ENCODE data around the gene FGF22. TPM values are rescaled to one million over a fixed set of nuclear protein-coding genes. Genes with fewer than 3 reads are reported as not detected.
A peak's percentile ranks its signal among the peaks of the same experiment; 100 is the strongest.
"Not testable (repeated sequence)": the region's sequence is repeated elsewhere in the genome, so short reads cannot be mapped to it uniquely, and the experiment has no call there.

FGF22 gene
- total and polyA plus RNA-seq, 5 donors, result 0.15 to 0.34 (median 0.20) TPM; not detected in 1

DNA sequence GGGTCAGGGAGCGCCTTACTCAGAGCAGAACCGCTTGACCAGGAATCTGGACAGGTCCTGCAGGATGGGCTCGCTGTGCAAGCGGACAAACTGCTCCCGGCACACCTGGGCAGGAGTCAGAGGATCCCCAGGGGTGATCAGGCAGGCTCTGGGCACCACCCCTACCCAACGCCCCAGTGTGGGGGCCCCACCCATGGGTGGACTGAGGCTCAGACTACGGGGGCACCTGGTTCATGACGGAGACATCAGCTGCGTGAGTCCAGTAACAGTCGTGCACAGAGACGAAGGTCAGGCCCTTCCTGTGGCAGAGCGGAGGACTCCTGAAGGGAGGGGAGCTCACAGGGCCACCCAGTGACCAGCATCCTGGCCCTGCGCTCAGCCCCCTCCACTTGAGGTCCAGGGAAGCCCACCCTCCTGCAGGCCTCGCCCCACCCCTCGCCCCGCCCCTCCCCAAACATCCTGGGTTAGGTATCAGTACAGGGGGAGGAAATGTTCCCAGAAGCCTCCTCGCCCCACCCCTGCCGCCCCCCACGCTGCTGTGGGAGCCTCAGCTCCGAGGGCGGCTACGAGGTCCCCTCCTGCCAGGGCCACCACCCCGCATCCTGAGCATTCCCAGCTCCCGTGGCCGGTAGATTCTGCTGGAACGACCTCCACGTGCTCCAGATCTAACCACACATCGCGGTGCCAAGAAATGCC lies 22.0 kb upstream of the FGF22 start:
- H3K4me3 ChIP-seq (ENCODE audit: low read length), result no peak overlapping the region
- H3K9me3 ChIP-seq (ENCODE audit: control insufficient read depth, low read length), result no peaks in the 10 kb centered on the region
- H3K27ac ChIP-seq (ENCODE audit: low read length), result no peak overlapping the region
- H3K4me1 ChIP-seq (ENCODE audit: control insufficient read depth, insufficient read depth, low read length), result no peaks in the 10 kb centered on the region
- no peak for ATAC-seq
- 88% methylated on average over 29 of the region's 29 CpGs for WGBS
- no peaks in the 10 kb centered on the region for H3K27me3 ChIP-seq (ENCODE audit: control insufficient read depth, insufficient read depth)
- no peak for DNase-seq
- intact Hi-C loops (cut with DNase I), result no loop called here

DNA sequence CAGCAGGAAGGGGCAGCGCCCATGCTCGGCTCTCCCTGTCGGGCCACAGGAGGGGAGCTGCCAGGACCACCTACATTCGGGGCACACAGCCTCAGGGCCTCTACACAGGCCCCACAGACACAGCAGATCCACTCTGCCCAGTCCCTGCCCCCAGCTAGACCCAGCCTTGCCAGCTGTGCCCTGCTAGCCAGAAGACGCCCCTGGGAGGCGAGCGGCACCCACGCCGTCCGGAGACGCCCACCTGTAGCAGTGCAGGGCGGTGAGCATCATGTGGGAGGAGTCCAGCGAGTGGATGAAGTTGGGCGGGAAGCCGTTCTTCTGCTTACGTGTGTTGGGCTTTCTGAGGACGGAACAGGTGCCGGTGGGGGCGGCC lies 21.4 kb upstream of the FGF22 start:
- WGBS, result 90% methylated on average over 19 of the region's 19 CpGs
- H3K4me3 ChIP-seq (ENCODE audit: low read length), result no peak overlapping the region
- ATAC-seq, result no peak
- intact Hi-C loops (cut with DNase I), result no loop called here
- no peaks in the 10 kb centered on the region for H3K27me3 ChIP-seq (ENCODE audit: control insufficient read depth, insufficient read depth)
- H3K4me1 ChIP-seq (ENCODE audit: control insufficient read depth, insufficient read depth, low read length), result no peaks in the 10 kb centered on the region
- peak in 1 of 3 donors; percentile 31 for DNase-seq
- no peaks in the 10 kb centered on the region for H3K9me3 ChIP-seq (ENCODE audit: control insufficient read depth, low read length)
- no peak overlapping the region for H3K27ac ChIP-seq (ENCODE audit: low read length)

DNA sequence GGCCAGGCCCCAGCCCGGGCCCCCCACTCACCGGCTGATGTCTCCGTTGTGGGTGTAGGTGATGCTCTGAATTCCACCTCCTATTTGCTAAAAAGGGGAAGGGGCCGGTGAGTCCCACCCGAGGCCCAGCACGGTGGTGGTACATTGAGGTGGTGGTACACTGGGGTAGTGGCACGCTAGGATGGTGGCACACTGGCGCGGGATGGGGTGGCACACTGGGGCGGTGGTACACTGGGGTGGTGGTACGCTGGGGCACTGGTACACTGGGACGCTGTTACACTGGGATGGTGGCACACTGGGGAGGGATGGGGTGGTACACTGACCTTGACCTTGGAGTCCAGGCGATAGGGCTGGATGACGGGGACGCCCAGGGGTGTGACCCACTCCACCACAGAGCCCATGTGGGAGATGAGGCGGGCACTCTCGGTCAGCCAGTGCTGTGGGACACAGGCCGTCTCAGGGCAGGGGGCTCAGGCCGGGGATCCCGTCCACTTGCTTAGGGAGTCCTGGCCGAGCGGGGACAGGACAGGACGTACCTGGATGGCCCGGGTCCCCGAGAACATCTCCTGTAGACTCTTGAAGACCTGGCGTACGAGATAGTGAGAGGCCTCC lies 20.9 kb upstream of the FGF22 start:
- no peaks in the 10 kb centered on the region for H3K27me3 ChIP-seq (ENCODE audit: control insufficient read depth, insufficient read depth)
- no peaks in the 10 kb centered on the region for H3K9me3 ChIP-seq (ENCODE audit: control insufficient read depth, low read length)
- DNase-seq (peak in 1 of 3 donors; percentile 39), ATAC-seq (no peak)
- 94% methylated on average over 27 of the region's 27 CpGs for WGBS
- no peak overlapping the region for H3K27ac ChIP-seq (ENCODE audit: low read length)
- intact Hi-C loops (cut with DNase I), result no loop called here
- H3K4me1 ChIP-seq (ENCODE audit: control insufficient read depth, insufficient read depth, low read length), result no peaks in the 10 kb centered on the region
- H3K4me3 ChIP-seq (ENCODE audit: low read length), result no peak overlapping the region

DNA sequence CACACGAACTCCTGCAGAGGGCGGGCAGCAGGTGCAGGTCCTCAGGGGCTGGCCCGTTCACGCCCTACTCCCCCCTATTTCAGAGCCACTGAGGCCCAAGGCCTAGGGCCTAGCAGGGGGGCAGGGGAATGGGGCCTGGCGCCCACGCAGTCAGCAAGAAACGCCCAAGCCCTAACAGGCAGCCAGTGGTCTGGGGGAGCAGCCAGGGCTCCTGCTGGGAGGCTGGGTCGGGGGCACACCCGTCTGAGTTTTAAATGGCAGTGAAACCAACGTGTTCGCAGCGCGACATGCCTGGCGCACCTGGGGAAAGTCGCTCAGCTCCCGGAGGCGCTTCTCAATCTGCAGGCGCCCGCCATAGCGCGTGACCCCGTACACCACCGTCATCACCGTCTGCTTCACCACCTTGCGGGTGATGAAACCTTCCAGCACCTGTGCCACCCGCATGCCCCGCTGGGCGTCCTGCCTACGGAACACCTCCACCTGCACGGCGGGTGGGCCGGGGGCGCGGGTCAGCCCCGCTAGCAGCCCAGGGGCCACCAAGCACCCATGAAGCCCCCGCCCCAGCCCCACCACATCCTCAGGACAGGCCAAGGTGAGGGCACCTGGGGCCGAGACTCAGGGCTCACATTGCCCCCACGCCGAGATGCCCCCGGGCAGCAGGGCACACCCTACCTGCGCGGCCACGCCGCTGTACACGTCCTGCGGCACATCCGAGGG lies 20.2 kb upstream of the FGF22 start:
- H3K9me3 ChIP-seq (ENCODE audit: control insufficient read depth, low read length), result no peaks in the 10 kb centered on the region
- intact Hi-C loops (cut with DNase I), result no loop called here
- WGBS, result 95% methylated on average over 47 of the region's 47 CpGs
- peak in 2 of 3 donors; percentile 44 to 49 for DNase-seq
- H3K4me3 ChIP-seq (ENCODE audit: low read length), result no peak overlapping the region
- H3K27ac ChIP-seq (ENCODE audit: low read length), result no peak overlapping the region
- ATAC-seq, result no peak
- H3K4me1 ChIP-seq (ENCODE audit: control insufficient read depth, insufficient read depth, low read length), result no peaks in the 10 kb centered on the region
- H3K27me3 ChIP-seq (ENCODE audit: control insufficient read depth, insufficient read depth), result no peaks in the 10 kb centered on the region

DNA sequence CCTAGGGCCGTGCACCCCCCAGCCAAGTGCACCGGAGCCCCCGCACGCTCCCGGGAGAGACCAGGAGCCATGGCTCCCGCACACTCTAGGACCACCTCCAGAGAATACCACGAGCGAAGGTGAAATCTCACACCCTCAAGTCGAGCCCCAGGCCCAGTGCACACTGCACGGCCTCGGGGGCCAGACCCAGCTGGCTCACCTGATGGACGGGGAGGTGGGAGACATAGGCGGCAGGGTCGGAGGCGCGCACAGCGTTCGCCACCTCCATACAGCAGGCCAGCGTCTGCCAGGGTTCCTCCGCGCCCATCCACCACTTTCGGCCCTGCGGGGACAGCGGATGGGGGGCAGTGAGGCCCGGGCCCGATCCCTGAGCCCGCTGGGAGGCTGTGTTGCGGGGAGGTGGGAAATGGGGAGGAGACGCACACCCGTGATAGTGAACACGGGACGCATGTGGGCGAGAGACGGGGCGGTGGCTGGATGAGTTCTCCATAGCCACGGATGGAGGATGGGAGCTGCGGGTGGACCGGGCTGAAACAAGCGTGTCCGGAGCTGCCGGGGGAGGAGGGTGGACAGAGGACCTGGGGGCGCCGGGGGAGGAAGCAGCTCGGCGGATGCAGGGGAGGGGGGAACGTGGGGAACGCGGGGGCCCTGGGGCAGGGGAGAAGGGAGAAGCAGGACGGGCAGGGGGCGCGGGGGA lies 19.4 kb upstream of the FGF22 start:
- H3K27me3 ChIP-seq (ENCODE audit: control insufficient read depth, insufficient read depth), result no peaks in the 10 kb centered on the region
- DNase-seq (peak in 1 of 3 donors; percentile 44), ATAC-seq (no peak)
- intact Hi-C loops (cut with DNase I), result no loop called here
- H3K4me3 ChIP-seq (ENCODE audit: low read length), result no peak overlapping the region
- no peak overlapping the region for H3K27ac ChIP-seq (ENCODE audit: low read length)
- 93% methylated on average over 51 of the region's 51 CpGs for WGBS
- H3K4me1 ChIP-seq (ENCODE audit: control insufficient read depth, insufficient read depth, low read length), result no peaks in the 10 kb centered on the region
- no peaks in the 10 kb centered on the region for H3K9me3 ChIP-seq (ENCODE audit: control insufficient read depth, low read length)

DNA sequence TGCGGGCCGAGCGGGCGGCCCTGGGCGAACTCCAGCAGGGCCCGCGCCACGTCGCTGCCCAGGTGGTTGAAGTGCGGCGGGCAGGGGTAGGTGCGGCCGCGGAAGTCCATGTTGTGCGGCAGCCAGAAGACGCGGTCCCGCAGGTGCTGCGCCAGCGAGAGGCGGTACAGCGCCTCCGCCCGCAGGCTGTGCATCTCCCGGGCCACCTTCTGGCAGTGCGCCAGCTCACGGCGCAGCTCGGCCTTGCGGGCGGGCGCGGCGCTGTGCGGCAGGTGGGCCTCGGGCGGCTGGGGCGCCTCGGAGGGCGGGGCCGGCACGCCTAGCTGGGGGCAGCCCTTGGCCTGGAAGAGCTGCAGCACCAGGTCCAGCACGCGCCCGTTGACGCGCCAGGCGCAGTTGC lies 18.5 kb upstream of the FGF22 start:
- ATAC-seq; H3K27ac ChIP-seq (ENCODE audit: low read length); H3K4me1 ChIP-seq (ENCODE audit: control insufficient read depth, insufficient read depth, low read length); H3K9me3 ChIP-seq (ENCODE audit: control insufficient read depth, low read length); H3K4me3 ChIP-seq (ENCODE audit: low read length); intact Hi-C loops (cut with DNase I); H3K27me3 ChIP-seq (ENCODE audit: control insufficient read depth, insufficient read depth): not testable (repeated sequence)
- DNase-seq, result peak in 1 of 3 donors; percentile 54
- 98% methylated on average over 48 of the region's 48 CpGs for WGBS

DNA sequence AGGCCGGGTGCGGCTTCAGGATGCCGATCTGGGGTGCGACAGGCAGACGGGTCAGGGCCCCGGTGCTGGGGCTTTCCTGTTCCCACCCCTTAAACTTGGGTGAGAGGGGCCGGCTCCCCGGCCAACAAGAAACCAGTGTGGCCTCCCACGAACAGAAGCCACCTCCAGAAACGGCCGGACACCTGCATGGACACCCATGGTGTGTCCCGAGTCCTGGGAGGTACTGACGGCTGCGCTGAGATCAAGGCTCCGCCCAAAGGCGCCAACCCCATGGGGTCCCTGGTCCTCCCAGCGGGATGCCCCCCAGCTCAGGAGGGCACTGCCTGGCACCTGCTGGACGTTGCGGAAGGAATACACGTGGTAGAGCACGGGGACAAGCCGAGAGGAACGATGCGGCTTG lies 17.9 kb upstream of the FGF22 start:
- 92% methylated on average over 24 of the region's 24 CpGs for WGBS
- intact Hi-C loops (cut with DNase I), result no loop called here
- no peaks in the 10 kb centered on the region for H3K9me3 ChIP-seq (ENCODE audit: control insufficient read depth, low read length)

DNA sequence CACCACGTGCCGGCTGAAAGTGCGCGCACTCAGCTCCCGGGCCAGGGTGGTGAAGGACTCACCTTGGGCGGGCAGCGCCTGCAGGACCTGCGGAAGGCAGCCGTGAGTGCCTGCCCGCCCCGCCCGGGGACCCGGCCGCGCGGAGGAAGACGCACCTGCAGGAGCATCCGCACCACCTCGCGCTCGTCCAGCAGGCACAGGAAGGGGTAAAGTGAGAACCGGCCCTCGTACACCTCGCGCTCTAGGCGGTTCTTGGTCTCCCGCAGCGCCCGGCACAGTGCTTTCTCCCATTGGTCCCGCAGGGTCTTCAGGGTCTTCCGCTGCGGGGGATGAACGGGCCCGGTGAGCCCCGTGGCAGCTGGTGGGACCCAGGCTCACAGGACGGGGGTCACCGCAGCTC lies 17.0 kb upstream of the FGF22 start:
- ATAC-seq, result no peak
- intact Hi-C loops (cut with DNase I), result no loop called here
- 96% methylated on average over 37 of the region's 37 CpGs for WGBS

More for the DNA sequence above, 17.9 kb upstream of the FGF22 start:
- Histone ChIP-seq H3K4me3 (ENCODE audit: low read length) (no peak overlapping the region), H3K4me1 (ENCODE audit: control insufficient read depth, insufficient read depth, low read length) (no peaks in the 10 kb centered on the region), H3K27ac (ENCODE audit: low read length) (no peak overlapping the region), H3K27me3 (ENCODE audit: control insufficient read depth, insufficient read depth) (no peaks in the 10 kb centered on the region)
- DNase-seq, result peak in 1 of 3 donors; percentile 41
- no peak for ATAC-seq

DNA sequence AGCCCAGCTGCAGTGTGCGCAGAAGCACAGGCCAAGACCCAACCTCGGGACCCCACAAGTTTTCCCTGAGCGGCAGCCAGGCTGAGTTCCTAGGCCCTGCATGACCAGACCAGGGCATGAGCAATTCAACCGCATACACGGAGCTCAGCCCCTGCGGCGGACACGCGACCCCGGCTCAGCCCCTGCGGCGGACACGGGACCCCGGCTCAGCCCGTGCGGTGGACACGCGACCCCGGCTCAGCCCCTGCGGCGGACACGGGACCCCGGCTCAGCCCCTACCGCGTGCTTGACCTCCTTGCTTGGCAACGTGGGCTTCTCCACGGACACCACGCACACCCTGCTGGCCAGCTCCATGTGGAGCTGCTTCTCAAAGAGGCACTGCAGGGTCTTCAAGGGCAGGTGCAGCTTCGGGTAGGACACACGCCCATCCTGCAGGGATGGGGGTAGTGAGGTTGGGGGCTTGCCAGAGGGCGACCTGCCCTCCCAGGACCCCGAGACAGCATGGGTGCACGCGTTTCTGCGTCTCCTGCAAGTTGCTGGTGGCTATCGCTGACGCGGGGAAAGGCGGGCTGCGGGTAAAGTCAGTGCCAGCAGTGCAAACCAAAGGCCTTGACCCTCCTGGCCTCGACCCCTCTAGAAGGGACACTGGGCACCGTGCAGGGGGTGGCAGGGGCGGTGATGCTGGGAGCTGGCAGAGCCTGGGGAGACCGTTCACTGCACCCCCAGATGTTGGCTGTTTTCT lies 16.3 kb upstream of the FGF22 start:
- Histone ChIP-seq H3K27ac (ENCODE audit: low read length) (no peak overlapping the region), H3K9me3 (ENCODE audit: control insufficient read depth, low read length) (no peaks in the 10 kb centered on the region), H3K4me3 (ENCODE audit: low read length) (no peak overlapping the region), H3K4me1 (ENCODE audit: control insufficient read depth, insufficient read depth, low read length) (no peaks in the 10 kb centered on the region), H3K27me3 (ENCODE audit: control insufficient read depth, insufficient read depth) (no peaks in the 10 kb centered on the region)
- 93% methylated on average over 44 of the region's 44 CpGs for WGBS
- no peak for DNase-seq
- intact Hi-C loops (cut with DNase I), result no loop called here
- no peak for ATAC-seq

More for the DNA sequence above, 17.0 kb upstream of the FGF22 start:
- Histone ChIP-seq H3K4me1 (ENCODE audit: control insufficient read depth, insufficient read depth, low read length) (no peaks in the 10 kb centered on the region), H3K4me3 (ENCODE audit: low read length) (no peak overlapping the region), H3K9me3 (ENCODE audit: control insufficient read depth, low read length) (no peaks in the 10 kb centered on the region), H3K27ac (ENCODE audit: low read length) (no peak overlapping the region), H3K27me3 (ENCODE audit: control insufficient read depth, insufficient read depth) (no peaks in the 10 kb centered on the region)
- DNase-seq, result no peak

DNA sequence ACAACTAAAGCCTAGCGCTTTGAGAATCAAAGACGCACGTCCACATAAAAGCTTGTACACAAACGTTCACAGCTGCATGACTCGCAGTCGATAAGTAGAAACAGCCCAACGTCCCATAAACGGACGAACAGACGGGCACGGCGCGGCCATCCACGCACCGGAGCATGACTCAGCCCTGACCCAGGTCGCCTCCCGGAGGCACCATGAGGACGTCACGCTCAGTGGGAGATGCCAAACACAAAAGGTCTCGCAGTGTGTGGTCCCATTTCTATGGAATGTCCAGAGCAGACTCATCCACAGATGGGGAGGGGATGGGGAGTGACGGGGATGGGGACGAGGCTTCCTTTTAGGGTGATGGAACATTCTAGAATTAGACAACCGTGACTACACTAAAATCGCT lies 15.7 kb upstream of the FGF22 start:
- no peak for ATAC-seq
- intact Hi-C loops (cut with DNase I), result no loop called here

More for the DNA sequence above, 15.7 kb upstream of the FGF22 start:
- 76% methylated on average over 24 of the region's 24 CpGs for WGBS
- no peak overlapping the region for H3K4me3 ChIP-seq (ENCODE audit: low read length)
- no peak overlapping the region for H3K27ac ChIP-seq (ENCODE audit: low read length)
- H3K27me3 ChIP-seq (ENCODE audit: control insufficient read depth, insufficient read depth), result no peaks in the 10 kb centered on the region
- no peaks in the 10 kb centered on the region for H3K9me3 ChIP-seq (ENCODE audit: control insufficient read depth, low read length)
- DNase-seq, result no peak
- no peaks in the 10 kb centered on the region for H3K4me1 ChIP-seq (ENCODE audit: control insufficient read depth, insufficient read depth, low read length)
